SU-DHL-6 (cell line): ENCODE results near the gene NUDT4.

ENCODE experiments used
- CTCF ChIP-seq: fragments of 200-600 bp; sonication (generic); IDR thresholded peaks from one replicate; pipeline ENCODE4 v1.5.1; 2017; ENCODE audit warnings: antibody characterized with exemption, mild to moderate bottlenecking, low read length, moderate library complexity; ENCODE audit not compliant: insufficient read depth, poor library complexity, severe bottlenecking
- EZH2phosphoT487 ChIP-seq: fragments of 200-600 bp; sonication (generic), shearing (Covaris generic); conservative IDR thresholded peaks from 2 replicates; pipeline ENCODE4 v1.6.1; 2018; ENCODE audit warnings: mild to moderate bottlenecking, antibody characterized with exemption, low read length, moderate library complexity, mixed read lengths

- TF ChIP-seq CTCF: no peak
- no peak for TF ChIP-seq EZH2phosphoT487
Observed at GRCh38 chr12:93441617-93442410, 64.1 kb downstream of the NUDT4 start, which contains the start of gene UBE2N.
